ENCODE data around the gene MTHFD1.
A peak's percentile ranks its signal among the peaks of the same experiment; 100 is the strongest.

MTHFD1 gene

DNA sequence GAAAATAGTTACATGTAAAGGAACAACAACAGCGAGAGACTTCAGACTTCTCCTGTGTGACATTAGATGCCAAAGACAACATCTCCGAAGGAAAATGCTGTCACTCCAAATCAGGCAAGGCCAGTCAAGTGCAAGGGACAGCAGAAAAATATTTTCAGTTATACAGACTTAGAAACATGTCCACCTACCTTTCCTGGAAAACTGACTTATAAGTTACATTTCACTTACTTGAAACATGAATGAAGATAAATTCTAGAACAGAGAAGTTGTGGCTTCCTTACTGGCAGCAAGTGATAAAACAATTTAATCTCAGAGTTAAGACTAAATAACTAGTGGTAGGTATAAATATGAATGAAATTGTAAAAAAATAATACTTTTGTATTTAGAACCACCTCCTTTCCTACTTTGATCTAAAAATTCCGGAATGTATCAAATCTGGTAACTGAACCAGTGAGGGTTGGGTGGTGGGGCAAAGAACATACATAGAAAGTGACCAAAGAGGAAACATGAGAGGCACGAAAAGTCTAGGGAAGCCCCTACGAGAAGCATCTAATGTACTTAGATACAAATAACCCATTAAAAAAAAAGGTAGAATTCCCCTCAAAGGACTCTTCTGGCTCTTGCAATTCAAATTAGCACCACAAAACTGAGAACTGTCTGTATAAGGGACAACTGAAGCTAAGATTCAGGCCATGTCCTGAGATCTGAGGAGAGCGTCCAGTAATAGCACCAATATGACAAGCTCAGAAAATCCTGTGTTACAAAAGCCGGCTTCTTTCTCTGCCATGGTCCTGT, 21.2 kb downstream of the MTHFD1 start:
- H3K4me3 ChIP-seq (ENCODE audit: low read depth, low read length), result no peak overlapping the region
- no peak for TF ChIP-seq CTCF (IDR thresholded peaks at IDR 0.05; ENCODE audit: insufficient read depth, low read depth, low read length, missing control alignments)
- peak; percentile 37 for DNase-seq (ENCODE audit: low read depth)

DNA sequence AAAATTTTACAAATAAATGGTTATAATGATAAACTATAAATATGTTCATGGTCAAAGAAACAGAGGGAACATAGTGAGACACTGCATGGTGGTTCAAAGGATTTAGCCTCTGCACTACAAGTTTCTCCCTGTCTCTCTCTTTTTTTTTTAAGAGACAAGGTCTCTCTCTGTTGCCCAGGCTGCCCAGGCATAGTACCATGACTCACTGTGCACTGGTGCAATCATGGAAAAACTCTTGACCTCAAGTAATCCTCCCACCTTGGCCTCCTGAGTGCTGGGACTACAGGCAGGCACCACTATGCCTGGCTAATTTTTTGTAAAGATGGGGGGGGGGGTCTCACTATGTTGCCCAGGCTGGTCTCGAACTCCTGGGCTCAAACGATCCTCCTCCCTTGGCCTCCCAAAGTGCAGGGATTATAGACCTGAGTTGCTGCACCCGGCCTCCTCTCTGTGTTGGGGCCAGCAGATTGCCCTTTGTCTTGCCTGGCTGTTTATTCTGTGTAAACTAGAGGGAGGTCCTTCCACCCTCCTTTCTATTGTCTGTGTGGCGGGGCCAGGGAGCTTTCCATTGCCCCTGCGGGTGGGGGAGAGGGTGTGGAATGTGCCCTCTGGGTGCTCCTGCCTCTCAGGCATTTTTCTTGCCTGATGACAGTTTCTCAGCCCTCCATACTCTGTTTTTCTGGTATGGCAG, 22.1 kb downstream of the MTHFD1 start:
- H3K4me3 ChIP-seq (ENCODE audit: low read depth, low read length), result no peak overlapping the region
- no peak for DNase-seq (ENCODE audit: low read depth)
- TF ChIP-seq CTCF (IDR thresholded peaks at IDR 0.05; ENCODE audit: insufficient read depth, low read depth, low read length, missing control alignments), result no peak

DNA sequence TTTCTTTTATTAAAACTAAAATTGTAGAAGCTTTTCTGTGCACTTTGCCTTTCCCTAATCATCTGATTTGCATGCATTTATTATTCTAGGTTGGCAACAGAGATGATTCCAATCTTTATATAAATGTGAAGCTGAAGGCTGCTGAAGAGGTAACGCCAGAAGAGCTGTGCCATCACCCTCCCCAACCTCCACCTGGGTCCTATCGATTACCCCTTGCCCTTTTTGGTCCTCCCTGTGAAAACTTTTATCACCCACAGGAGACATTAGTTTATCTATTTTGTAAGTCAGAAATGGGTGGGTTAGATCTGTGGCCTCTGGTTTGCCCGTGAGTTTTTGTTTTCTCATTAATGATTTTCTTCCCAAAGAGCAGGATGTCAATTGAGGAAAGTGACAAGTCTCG, 22.8 kb downstream of the MTHFD1 start:
- no peak overlapping the region for H3K4me3 ChIP-seq (ENCODE audit: low read depth, low read length)
- no peak for DNase-seq (ENCODE audit: low read depth)
- TF ChIP-seq CTCF (IDR thresholded peaks at IDR 0.05; ENCODE audit: insufficient read depth, low read depth, low read length, missing control alignments), result no peak

- H3K4me3 ChIP-seq (ENCODE audit: low read depth, low read length), result no peak overlapping the region
- no peak for DNase-seq (ENCODE audit: low read depth)
- TF ChIP-seq CTCF (IDR thresholded peaks at IDR 0.05; ENCODE audit: insufficient read depth, low read depth, low read length, missing control alignments), result no peak
Observed at GRCh38 chr14:64412237-64412636, 24.1 kb downstream of the MTHFD1 start.

- DNase-seq (ENCODE audit: low read depth), result no peak
- no peak overlapping the region for H3K4me3 ChIP-seq (ENCODE audit: low read depth, low read length)
- TF ChIP-seq CTCF (IDR thresholded peaks at IDR 0.05; ENCODE audit: insufficient read depth, low read depth, low read length, missing control alignments), result no peak
Observed at GRCh38 chr14:64416348-64416932, 28.3 kb downstream of the MTHFD1 start.

DNA sequence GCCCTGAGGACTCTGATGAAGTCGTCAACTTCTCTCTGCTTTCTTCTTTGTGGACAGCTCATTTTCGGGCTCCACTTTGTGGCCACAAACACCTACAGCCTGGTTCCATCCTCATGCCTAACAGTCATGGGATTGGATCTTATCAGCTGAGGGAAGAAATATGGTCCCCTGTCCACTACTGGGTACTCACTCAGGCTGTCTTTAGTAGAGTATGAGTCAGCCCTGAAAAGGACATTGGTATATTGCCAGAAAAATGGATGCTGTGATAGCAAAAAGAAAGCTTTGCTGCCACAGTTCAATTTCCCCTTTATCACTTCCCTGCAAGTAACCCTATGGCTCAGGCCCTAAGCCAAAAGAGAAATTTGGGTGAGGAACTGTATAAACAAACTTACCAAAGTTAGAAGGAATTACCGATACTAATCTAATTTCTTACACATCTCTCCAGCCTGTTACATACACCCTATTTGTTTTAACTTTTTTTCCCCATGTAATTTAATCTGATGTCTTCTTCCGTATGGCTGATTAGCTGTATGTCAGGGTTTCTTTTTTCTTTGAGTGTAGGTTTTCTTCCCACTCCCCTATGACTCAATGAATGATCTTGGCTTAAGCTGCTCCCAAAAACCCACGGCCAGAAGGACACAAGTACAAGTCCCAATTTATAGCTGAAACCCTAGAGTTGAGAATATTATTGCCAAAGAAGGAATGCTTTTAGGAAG, 29.1 kb downstream of the MTHFD1 start:
- no peak for TF ChIP-seq CTCF (IDR thresholded peaks at IDR 0.05; ENCODE audit: insufficient read depth, low read depth, low read length, missing control alignments)
- H3K4me3 ChIP-seq (ENCODE audit: low read depth, low read length), result no peak overlapping the region
- DNase-seq (ENCODE audit: low read depth), result no peak

Data from GM12865 (cell line).